Natural killer cell treated with Interleukin-12 subunit alpha and Interleukin-12 subunit beta and Interleukin-15 and Interleukin-18, amount 100 ng/mL, for 72 hours (primary cell): ENCODE results near the gene STAM. TPM values are rescaled to one million over a fixed set of nuclear protein-coding genes. Genes with fewer than 3 reads are reported as not detected.

ENCODE experiments used
- ATAC-seq, 2 donors: fragments of 150-1000 bp; cut with Tn5 transposase in 1 of 2; sonication (Bioruptor Pico), chemical (Tn5 transposase) in 1 of 2; 2 replicates each; pipeline ENCODE4 v1.10.0; 2021
- DNase-seq: peaks from one replicate; pipeline ENCODE4 v3.0.0; 2022; ENCODE audit warnings: low spot score
- H3K27ac Mint-ChIP-seq, 2 donors: 1 replicate in 1 of 2; 2 replicates in 1 of 2; pipeline ENCODE4 v1.8.0; 2022; ENCODE audit warnings: mixed read lengths in 2 of 2, mild to moderate bottlenecking in 1 of 2, moderate library complexity in 1 of 2
- H3K27me3 Mint-ChIP-seq, 2 donors: 1 replicate in 1 of 2; 2 replicates in 1 of 2; pipeline ENCODE4 v1.8.0; 2022; ENCODE audit warnings: mixed read lengths in 2 of 2
- H3K36me3 Mint-ChIP-seq: one replicate; pipeline ENCODE4 v1.8.0; 2022; ENCODE audit warnings: mixed read lengths
- H3K4me1 Mint-ChIP-seq, 2 donors: 1 replicate in 1 of 2; 2 replicates in 1 of 2; pipeline ENCODE4 v1.8.0; 2022; ENCODE audit warnings: low read depth in 2 of 2, mixed read lengths in 2 of 2, mild to moderate bottlenecking in 1 of 2
- H3K4me3 Mint-ChIP-seq: one replicate; pipeline ENCODE4 v1.8.0; 2022; ENCODE audit warnings: mixed read lengths
- H3K9me3 Mint-ChIP-seq: 2 replicates; pipeline ENCODE4 v1.8.0; 2022; ENCODE audit warnings: mixed read lengths
- total RNA-seq, 2 donors: library from RNA; stranded (reverse); gene quantifications; one replicate each; pipeline ENCODE4 v1.2.3, GENCODE V29; 2022

The STAM gene
- total RNA-seq: 10 to 100 TPM; 20.2 to 24.4 TPM

DNA sequence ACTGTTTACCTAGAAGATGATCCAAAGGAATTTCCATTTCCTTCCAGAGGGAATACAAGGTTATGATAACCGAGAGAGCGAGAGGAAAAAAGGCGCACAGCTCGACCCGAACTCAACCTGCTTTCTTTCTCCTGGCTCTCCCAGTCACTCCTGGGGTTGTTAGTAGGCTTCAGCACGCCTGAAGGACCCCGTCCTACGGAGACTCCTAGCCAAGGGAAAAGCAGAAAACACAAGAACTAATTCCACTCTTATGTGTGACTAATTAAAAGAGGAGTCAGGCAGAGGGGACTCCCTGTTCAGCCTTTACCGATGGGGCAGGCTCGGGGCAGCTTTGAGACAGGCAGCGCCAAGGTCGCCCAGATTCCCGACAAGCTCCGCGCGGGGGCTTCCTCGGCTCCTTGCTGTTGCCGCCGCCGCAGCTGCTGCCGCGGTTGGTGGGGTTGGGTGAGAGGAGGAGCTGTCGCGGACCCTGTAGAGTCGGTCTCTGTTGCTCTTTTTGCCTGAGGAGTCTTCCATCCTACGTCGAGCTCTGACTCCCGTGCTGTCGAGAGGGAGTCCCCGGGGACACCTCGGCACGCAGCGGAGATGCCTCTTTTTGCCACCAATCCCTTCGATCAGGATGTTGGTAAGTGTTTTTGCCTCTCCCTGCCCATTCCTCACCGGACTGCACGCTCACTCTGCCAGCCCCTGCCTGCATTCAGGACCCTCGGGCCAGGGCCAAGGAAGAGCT is at the start of gene STAM:
TSS of gene STAM (plus strand) at position 397 of the 730 bp plus-strand sequence. CDS start at position 586, 189 bp downstream.
- Mint-ChIP-seq H3K4me1 (peaks cover 44% of the 10 kb centered on the region in 2 donors), H3K4me3 (peak within 1 kb of the TSS; percentile 98), H3K27me3 (no peaks in the 10 kb centered on the region), H3K9me3 (no peaks in the 10 kb centered on the region), H3K27ac (peak within 1 kb of the TSS; percentile 99 to 100), H3K36me3 (peaks cover 8% of the 10 kb centered on the region)
- peak; percentile 93 for DNase-seq
- ATAC-seq: peak; percentile 95 to 97

DNA sequence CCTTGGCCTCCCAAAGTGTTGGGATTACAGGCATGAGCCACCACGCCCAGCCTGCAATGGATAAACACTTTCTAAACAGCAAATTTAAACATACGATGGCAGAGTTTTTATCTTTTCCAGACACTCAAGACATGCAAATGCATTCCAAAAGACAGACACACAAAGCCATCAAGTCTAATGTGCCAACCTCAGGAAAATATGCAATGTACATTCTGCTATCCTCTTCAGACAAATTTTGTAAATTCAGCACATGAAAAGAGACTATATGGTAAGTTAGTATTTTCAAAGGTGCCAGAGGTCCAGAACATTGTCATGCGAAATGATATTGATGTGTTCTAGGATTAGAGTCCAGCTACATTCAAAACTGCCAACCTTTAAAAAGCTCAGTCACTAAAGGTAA is 46.6 kb upstream of the STAM start:
- no peak for DNase-seq
- Mint-ChIP-seq H3K36me3 (no peaks in the 10 kb centered on the region), H3K4me1 (peaks cover 0 to 3% of the 10 kb centered on the region in 2 donors), H3K27ac (no peak overlapping the region), H3K9me3 (no peaks in the 10 kb centered on the region), H3K27me3 (no peaks in the 10 kb centered on the region), H3K4me3 (no peak overlapping the region)
- no peak for ATAC-seq

DNA sequence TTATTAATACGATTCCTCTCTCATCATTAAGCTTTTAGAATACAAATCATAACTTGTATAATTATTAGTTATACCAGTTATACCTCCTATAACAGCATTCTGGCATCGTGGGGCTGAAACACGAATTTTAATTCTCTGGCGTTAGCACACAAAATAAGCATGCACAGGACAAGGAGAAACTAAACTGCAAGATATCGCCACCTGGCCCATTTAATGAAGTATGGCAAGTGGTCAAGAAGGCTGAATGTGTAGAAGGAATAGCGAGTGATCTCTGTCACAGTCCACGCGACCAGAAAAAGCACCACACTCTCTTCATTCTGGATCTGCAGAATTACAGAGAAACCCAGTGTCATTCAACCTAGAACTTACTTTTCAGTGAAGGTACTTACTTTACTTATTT is 44.9 kb upstream of the STAM start:
- H3K4me1 Mint-ChIP-seq: peaks cover 0 to 3% of the 10 kb centered on the region in 2 donors
- H3K27me3 Mint-ChIP-seq: no peaks in the 10 kb centered on the region
- no peaks in the 10 kb centered on the region for H3K36me3 Mint-ChIP-seq
- DNase-seq: no peak
- H3K4me3 Mint-ChIP-seq: no peak overlapping the region
- peak in 1 of 2 donors; percentile 53 for ATAC-seq
- H3K27ac Mint-ChIP-seq: no peak overlapping the region
- no peaks in the 10 kb centered on the region for H3K9me3 Mint-ChIP-seq

DNA sequence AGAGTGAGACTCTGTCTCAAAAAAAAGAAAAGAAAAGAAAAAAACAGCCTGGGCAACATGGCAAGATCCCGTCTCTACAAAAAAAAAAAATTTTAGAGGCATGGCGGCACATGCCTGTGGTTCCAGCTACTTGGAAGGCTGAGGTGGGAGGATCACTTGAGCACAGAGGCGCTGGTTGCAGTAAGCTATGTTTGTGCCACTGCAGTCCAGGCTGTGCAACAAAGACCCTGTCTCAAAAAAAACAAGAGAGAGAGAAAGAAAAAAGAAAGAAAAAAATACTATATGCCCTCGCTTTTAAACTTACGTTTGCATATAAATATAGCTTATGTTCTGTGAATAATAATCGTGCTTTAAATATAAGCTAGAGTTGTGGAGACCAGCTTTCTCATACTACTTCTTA is 38.0 kb upstream of the STAM start:
- DNase-seq (no peak), ATAC-seq (no peak)
- no peaks in the 10 kb centered on the region for H3K9me3 Mint-ChIP-seq
- H3K27ac Mint-ChIP-seq: no peak overlapping the region
- H3K27me3 Mint-ChIP-seq: no peaks in the 10 kb centered on the region
- H3K36me3 Mint-ChIP-seq: no peaks in the 10 kb centered on the region
- H3K4me1 Mint-ChIP-seq: no peaks in the 10 kb centered on the region
- no peak overlapping the region for H3K4me3 Mint-ChIP-seq

DNA sequence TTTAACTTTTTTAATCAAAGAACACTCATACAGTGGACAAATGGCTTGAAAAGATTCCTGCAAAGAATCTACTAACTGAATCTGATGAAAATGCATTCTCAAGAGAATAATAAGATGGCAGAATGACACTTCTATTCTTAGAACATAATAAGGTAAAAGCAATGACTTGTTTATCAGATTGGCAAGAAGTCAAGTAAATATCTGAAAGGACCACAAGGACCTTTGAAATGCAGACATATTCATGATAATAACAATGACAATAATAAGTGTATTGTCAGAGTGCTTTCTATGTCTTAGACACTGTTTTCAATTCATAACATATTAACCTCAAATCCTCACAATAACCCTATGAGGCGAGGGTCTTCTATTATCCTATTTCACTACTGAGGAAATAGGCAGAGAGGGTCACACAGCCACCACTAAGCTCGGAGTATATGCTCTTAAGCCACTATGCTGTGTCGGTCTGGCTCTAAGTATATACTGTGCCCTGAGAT is 37.4 kb upstream of the STAM start:
- Mint-ChIP-seq H3K36me3 (no peaks in the 10 kb centered on the region), H3K27me3 (no peaks in the 10 kb centered on the region), H3K27ac (no peak overlapping the region), H3K4me1 (no peaks in the 10 kb centered on the region), H3K9me3 (no peaks in the 10 kb centered on the region), H3K4me3 (no peak overlapping the region)
- DNase-seq: no peak
- ATAC-seq: no peak

DNA sequence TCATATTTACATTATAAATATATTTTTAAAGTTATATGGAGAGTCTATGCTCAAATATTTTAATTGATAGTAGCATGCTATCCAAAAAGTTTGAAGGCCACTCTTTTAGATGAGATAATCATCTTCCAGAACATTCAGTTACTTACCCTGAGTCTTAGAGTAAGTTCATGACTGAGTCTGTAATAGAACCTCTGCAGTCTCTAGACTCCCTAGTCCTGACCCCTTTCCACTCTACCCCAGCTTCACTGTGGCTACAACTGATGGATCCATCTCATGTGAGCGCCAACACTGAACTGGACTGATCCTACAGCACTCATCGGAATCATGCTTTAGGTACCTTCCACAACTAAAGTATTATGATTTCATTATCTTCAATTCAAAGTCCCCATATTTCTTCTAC is 36.9 kb upstream of the STAM start:
- no peaks in the 10 kb centered on the region for H3K4me1 Mint-ChIP-seq
- H3K27ac Mint-ChIP-seq: no peak overlapping the region
- DNase-seq (no peak), ATAC-seq (no peak)
- H3K4me3 Mint-ChIP-seq: no peak overlapping the region
- no peaks in the 10 kb centered on the region for H3K36me3 Mint-ChIP-seq
- no peaks in the 10 kb centered on the region for H3K27me3 Mint-ChIP-seq
- no peaks in the 10 kb centered on the region for H3K9me3 Mint-ChIP-seq

DNA sequence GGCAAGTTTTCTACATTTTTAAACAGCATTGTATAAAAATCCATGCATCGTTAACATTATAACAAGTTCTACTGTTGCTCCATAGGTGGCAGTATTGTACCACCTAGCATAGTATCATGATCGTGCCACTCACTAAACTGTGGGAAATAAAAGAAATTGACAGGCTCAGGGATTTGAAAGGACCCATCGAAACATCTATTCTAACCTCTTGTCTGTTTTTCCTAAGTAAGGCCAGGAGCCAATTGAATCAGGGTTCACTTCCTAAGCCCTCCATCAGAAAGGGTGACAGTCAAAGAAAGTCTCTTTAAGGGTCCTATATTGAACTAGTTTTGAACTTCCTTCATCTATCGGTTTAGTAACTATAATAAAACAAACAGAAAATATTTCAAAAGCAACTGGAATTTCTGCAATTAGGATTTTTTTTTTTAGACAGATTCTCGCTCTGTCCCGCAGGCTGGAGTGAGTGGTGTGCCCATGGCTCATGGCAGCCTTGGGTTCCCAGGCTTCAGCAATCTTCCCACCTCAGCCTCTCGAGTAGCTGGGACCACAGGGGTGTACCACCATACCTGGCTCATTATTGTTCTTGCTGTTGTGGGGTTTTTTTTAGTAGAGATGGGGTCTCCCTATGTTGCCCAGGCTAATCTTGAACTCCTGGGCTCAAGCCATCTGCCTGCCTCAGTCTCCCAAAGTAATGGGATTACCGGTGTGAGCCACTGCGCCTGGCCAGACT is 36.2 kb upstream of the STAM start:
- ATAC-seq: peak; percentile 62 to 83
- H3K4me3 Mint-ChIP-seq: no peak overlapping the region
- no peaks in the 10 kb centered on the region for H3K36me3 Mint-ChIP-seq
- H3K27me3 Mint-ChIP-seq: no peaks in the 10 kb centered on the region
- no peaks in the 10 kb centered on the region for H3K4me1 Mint-ChIP-seq
- H3K9me3 Mint-ChIP-seq: no peaks in the 10 kb centered on the region
- no peak overlapping the region for H3K27ac Mint-ChIP-seq
- no peak for DNase-seq

DNA sequence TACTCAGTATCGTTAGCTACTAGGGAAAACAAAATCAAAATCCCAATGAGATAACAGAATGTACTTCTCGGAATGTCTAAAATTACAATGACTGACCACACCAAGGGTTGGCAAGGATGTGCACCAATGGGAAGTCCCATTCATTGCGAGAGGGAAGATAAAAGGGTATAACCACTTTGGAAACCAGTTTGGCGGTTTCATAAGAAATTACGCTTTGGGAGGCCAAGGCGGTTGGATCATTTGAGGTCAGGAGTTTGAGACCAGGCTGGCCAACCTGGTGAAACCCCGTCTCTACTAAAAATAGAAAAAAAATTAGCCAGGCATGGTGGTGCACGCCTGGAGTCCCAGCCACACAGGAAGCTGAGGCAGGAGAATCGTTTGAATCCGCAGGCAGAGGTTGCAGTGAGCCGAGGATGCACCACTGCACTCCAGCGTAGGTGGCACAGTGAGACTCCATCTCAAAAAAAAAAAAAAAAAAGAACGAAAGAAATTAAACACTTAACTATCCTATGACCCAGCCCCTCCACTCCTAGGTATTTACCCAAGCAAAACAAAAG is 34.4 kb upstream of the STAM start:
- Mint-ChIP-seq H3K36me3 (no peaks in the 10 kb centered on the region), H3K9me3 (no peaks in the 10 kb centered on the region), H3K27ac (no peak overlapping the region), H3K27me3 (no peaks in the 10 kb centered on the region), H3K4me1 (no peaks in the 10 kb centered on the region), H3K4me3 (no peak overlapping the region)
- ATAC-seq (no peak), DNase-seq (no peak)

DNA sequence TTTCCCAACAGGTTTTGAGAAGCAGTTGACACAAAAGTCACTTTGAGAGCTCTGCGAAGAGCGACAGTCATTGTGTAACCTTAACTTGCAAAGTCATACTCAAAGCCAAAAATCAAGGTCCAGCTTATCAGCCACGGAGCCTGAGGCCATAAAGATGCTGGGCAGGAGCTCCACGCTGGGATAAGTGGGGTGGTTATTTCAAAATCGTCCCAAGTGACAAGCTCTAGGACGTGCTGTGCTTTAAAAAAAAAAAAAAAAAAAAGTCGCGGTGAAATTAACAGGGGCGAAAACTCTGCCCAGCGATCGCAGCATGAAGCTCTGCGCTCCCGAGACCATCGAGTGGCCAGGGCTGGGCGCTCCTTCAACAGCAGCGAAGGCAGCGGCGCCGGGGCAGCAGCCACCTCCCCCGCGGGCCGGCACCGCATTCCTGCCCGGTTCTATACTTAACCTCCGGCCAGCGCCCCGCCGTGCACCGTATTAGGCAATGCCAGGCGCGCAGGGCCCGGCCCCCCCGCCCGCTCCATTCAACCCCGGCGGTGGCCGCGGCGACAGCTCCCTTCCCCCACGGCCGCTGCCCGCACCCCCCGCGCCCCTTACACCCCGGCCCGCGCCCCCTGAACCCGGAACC is 27.4 kb upstream of the STAM start:
- H3K27me3 Mint-ChIP-seq: peaks cover 8 to 11% of the 10 kb centered on the region in 2 donors
- DNase-seq: peak; percentile 68

DNA sequence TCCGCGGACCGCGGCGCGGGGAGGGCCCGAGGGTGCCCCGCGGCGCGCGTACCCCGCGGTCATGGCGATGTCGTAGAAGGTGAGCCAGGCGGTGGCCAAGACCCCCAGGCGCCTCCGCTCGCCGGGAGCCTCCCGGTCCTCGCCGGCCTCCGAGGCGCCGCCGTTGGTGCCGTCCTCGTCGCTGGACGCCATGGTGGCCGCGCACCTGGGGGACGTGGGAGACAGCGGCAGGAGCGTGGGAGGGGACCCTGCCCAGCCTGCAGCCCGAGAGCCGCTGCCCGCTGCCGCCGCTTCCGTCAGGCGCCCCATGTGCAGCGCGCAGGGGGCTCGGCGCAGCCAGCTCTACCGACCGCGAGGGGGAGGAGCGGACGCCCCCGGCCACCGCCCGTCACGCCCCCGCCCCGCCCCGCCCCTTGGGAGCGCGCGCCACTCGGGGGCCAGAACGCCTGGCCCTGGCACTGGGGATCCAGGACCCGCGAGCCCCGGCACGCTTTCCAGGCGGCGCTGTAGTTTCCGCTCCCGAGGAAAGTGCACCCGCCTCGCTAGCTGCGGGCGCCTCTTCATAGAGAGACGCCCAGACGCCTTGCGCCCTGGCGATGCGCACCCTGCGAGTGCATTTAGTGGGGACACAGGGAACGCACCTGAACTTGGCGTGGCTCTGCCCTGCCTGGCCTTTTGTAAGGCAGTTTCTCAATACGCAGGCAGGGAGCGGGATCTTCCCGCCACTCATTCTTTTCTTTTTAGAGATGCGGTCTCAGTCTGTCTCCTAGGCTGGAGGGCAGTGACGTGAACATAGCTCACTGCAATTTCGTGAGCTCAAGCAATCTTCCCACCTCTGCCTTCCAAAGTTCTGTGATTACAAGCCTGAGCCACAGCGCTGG is 26.7 kb upstream of the STAM start, which contains the start of gene HACD1:
TSS of gene HACD1 (minus strand) at position 344 of the 881 bp plus-strand sequence. CDS start at position 309, 35 bp downstream.
- H3K27ac Mint-ChIP-seq: no peak within 1 kb of the TSS
- peak within 1 kb of the TSS; percentile 89 for H3K4me3 Mint-ChIP-seq

More for the DNA sequence above, 27.4 kb upstream of the STAM start:
- H3K36me3 Mint-ChIP-seq: no peaks in the 10 kb centered on the region
- ATAC-seq: peak; percentile 79 to 83
- H3K4me3 Mint-ChIP-seq: peak overlapping the region; percentile 55
- peaks cover 3 to 5% of the 10 kb centered on the region in 2 donors for H3K4me1 Mint-ChIP-seq
- H3K9me3 Mint-ChIP-seq: no peaks in the 10 kb centered on the region
- H3K27ac Mint-ChIP-seq: no peak overlapping the region

DNA sequence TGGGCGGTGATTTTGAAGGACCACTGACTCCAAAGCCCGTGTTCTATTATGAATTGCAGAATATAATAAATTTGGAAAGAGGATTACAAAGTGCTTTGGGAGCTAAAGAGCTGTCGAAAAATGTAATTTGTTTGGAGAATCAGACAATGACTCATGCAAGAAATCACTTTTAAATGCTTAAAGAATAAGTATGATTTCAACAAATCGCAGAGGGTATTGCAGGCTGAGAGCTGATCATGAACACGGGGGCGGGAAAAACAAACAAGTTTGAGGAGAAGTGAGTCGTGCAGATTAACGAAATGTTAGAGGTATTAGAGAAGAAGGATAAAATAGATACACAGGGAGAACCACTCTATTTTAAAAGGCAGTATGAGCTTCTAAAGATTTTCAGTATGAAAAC is 21.9 kb upstream of the STAM start:
- ATAC-seq: no peak
- Mint-ChIP-seq H3K4me1 (peaks cover 3 to 5% of the 10 kb centered on the region in 2 donors), H3K27ac (no peak overlapping the region), H3K27me3 (peaks cover 16 to 34% of the 10 kb centered on the region in 2 donors), H3K36me3 (no peaks in the 10 kb centered on the region), H3K4me3 (no peak overlapping the region), H3K9me3 (no peaks in the 10 kb centered on the region)
- no peak for DNase-seq

More for the DNA sequence above, 26.7 kb upstream of the STAM start, which contains the start of gene HACD1:
- H3K4me1 Mint-ChIP-seq: peaks cover 3 to 5% of the 10 kb centered on the region in 2 donors
- H3K27me3 Mint-ChIP-seq: peaks cover 12 to 17% of the 10 kb centered on the region in 2 donors
- peak; percentile 81 to 87 for ATAC-seq
- H3K9me3 Mint-ChIP-seq: no peaks in the 10 kb centered on the region
- no peaks in the 10 kb centered on the region for H3K36me3 Mint-ChIP-seq
- DNase-seq: peak; percentile 67

DNA sequence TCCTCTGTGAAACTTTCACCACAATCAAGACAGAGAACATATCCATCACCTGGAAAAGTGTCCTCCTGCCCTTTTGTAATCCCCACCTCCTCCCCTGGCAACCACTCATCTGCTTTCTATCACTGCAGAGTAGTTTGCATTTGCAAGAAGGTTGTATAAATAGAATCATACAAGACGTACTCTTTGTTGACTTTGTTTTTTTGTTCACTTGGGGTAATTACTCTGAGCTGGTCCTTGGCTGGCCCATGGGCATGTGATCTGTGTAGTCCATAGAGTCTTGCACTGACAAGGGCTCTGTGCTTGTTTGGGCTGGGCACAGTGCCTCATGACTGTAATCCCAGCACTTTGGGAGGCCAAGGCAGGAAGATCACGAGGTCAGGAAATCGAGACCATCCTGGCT is 19.0 kb upstream of the STAM start:
- ATAC-seq: no peak
- Mint-ChIP-seq H3K9me3 (no peaks in the 10 kb centered on the region), H3K4me3 (no peak overlapping the region), H3K36me3 (no peaks in the 10 kb centered on the region), H3K4me1 (no peaks in the 10 kb centered on the region), H3K27ac (no peak overlapping the region), H3K27me3 (peaks cover 8 to 23% of the 10 kb centered on the region in 2 donors)
- no peak for DNase-seq

DNA sequence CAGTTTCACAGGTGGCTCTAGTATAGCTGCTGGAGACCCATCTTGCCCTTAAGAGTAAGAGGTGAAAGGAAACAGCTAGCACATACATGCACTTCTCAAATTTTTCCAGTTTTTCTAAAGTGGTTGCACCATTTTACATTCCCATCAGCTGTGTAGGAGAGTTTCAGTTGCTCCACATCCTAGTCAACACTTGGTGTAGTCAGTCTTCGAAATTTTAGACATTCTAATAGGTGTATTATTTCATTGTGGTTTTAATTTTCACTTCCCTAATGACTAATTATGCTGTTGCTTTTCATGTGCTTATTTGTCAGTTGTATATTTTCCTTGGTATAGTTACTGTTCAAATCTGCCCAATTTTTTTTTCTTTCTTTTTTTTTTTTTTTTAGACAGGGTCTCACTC is 17.3 kb upstream of the STAM start:
- no peak for DNase-seq
- H3K27me3 Mint-ChIP-seq: peaks cover 8 to 23% of the 10 kb centered on the region in 2 donors

More for the DNA sequence above, 17.3 kb upstream of the STAM start:
- Mint-ChIP-seq H3K4me1 (no peaks in the 10 kb centered on the region), H3K4me3 (no peak overlapping the region), H3K36me3 (no peaks in the 10 kb centered on the region), H3K9me3 (no peaks in the 10 kb centered on the region), H3K27ac (no peak overlapping the region)
- no peak for ATAC-seq
